NCI-H1048 (cell line): ENCODE results near the gene MYO18B.

Experiments used
- DNase-seq: peaks from one replicate; lab custom pipeline; 2025; lab: John Stamatoyannopoulos, UW

MYO18B gene

DNA sequence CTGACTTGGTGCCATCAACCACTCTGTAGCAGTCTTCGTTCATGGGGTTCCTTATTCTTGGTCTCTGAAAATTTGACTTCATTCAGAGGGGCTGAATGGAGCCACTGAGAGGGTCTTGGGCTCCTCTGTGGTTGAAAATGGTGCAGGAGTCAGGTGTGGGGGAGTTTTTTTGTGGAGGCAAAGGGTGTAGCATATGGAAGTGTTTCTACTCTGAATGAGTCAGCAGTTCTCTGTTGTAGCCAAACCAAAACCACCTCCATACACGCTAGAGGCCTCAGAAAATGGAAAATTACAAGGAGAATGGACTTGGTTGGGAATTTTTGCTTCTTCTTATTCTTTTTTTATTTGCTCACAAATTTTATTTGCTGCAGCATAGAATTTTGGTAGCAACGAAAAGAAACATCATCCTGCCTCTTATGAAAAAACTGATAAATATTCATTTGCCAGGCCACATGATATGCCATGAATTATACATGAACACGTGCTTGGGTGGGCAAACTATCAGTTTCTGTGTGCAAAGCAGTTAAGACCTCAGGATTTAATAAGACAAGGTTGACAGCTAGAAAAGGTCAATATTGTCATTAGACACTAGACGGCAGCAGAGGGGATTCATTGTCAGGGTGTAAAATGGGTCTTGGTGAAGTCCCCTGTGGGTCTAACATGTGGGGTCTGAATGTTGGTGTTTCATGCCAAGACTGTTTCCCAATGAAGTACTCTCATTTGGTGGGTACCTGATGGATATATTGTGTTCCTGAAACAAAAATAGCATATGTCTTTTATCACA is 111.7 kb downstream of the MYO18B start:
- no peak for DNase-seq

DNA sequence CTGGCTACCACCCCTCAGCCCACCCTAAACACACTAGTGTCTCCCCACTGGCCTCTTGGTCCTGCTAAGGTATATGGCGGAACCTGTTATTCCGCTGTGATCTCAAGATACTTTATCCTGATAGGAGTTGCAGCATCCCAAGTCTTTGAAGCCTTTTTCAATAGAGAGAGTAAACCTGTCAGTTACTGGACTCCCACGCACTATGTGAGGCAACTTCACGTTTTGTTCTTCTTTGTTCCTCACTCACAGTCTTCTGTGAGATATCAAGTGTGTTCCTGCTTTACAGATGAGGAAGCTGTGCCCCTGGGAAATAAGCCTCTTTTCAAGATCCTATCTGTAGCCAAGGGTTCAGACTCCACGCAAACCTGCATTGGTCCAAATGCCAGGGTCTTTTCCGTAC is 127.8 kb downstream of the MYO18B start:
- DNase-seq = no peak

GRCh38 chr22:25874327-25874726 is 132.3 kb downstream of the MYO18B start:
- no peak for DNase-seq

- DNase-seq = no peak
Observed at GRCh38 chr22:25875461-25875860, 133.5 kb downstream of the MYO18B start.

DNA sequence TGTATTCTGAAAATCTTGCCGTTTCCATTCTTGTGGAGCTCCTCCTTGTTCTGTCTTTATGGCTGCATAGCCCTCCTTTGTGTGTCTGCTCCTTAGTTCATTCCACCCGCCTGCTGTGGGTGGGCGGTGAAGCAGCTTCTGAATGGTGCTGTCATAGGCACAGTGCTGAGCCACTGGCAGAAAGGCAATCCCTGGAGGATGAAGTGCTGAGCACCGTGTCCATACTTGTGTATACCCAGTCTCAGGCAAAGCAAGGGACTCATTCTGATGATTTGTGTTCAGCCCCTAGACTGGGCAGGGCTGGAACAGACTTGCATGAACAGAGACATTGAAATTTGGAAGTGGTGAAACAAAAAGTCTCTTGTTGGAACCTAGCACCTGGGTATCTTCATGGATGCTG is 134.9 kb downstream of the MYO18B start:
- no peak for DNase-seq

- DNase-seq = no peak
Observed at GRCh38 chr22:25878933-25879332, 136.9 kb downstream of the MYO18B start.

GRCh38 chr22:25880524-25880923 is 138.5 kb downstream of the MYO18B start:
- no peak for DNase-seq

- no peak for DNase-seq
Observed at GRCh38 chr22:25881210-25881755, 139.3 kb downstream of the MYO18B start.

DNA sequence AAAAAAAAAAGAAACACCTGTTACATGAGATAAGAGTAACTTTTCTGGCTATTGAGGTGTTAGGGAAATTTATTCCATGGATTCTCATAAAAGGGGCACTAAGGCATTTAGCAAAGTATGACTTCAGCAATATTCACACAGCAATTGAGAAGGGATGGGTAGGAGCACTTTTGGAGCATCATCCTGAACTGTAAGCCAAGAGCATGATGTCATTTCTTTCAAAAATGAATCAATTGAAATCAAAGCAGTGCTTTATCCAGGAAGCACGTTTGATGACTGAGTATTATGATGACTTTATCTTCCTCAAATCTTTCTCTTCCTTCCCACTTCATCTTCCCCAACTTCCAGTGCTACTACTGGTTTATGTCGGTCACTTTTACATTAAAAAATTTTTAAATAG is 140.4 kb downstream of the MYO18B start:
- no peak for DNase-seq

DNA sequence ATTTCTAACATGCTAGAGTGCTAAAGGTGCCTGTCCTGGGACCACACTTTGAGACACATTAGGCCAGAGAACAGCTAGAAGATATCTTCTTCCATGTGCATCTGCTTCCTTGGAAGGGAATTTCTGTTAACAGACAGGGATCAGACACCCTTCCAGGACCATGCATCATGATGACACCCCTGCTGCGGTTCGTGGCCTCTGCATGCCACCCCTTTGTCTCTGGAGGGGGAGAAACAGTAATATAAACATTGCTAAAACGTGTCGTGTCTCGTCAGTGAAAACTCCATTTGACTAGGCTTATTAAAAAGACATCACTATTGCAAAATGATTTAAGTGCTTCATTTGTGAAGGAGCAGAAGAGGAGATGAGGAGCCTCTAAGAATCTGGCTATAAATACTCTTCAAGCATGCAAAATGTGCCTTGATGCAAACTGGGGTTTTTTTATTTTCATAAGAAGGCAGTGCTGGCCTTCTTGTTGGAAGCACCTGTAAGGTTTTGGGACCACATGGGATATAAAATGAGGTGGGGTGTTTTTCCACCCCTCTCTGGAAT is 141.6 kb downstream of the MYO18B start:
- DNase-seq = no peak

DNA sequence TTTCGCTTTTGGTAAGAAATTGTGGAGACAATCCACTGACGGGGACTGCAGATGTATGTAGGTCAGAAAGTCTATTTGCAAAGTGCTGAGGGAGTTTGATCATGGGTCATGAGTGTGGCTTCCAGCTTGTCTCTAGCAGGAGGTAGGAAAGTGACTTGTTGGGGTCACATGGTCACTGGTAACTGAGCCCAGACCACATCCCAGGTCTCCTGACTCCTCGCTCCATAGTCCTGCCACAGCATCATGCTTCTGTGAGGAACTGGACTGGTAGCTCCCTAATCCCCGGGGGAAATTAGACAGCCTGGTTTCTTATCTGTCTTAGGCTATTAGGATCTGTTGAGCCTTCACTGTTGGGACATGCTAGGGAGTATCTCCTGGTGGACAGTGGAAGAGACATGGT is 142.1 kb downstream of the MYO18B start:
- no peak for DNase-seq

DNA sequence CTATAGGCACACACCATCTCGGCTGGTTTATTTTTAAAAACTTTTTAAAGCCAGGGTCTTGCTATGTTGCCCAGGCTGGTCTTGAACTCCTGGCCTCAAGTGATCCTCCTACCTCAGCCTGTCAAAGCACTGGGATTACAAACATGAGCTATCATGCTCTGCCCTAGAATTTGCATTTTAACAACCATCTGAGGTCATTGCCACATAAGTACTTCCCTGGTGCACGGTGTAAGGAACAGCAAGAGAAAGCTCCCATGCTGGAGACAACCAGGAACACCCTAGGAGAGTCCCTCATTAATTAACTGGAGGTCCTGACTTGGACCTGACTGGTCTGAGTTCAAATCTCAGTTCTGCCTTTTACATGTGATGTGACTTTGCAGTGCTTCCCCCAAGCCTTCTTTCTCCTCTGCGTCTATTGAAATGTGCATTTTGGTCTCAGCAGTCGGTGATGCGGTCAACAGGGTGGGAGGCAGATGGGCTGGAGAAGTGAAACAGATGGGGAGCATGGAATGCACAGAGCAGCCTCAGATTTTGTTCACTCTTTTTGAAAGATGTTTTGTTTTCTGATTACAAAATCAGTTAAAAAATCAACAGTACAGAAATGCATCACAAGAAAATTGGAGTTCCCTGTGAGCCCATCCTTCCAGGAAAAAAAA is 146.5 kb downstream of the MYO18B start:
- no peak for DNase-seq

DNA sequence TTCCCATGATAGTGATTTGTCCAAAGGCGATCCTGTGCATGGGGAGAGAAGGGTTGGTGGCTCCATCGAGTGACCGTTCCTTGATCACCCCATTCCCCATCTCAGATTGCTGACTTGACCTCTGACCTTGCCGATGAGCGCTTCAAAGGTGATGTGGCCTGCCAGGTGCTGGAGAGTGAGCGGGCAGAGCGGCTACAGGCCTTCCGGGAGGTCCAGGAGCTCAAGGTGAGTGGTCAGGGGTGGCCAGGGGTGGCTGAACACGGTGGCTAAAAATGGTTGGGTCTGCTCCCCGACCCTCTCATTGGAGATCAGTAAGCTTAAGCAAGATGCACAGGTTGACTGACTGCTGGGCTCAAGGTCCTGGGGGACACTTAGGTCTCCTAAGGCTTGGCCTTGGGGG is 148.7 kb downstream of the MYO18B start:
- no peak for DNase-seq

- no peak for DNase-seq
Observed at GRCh38 chr22:25892678-25893077, 150.7 kb downstream of the MYO18B start.

GRCh38 chr22:25895678-25896077 is 153.7 kb downstream of the MYO18B start:
- no peak for DNase-seq

- no peak for DNase-seq
Observed at GRCh38 chr22:25896098-25896497, 154.1 kb downstream of the MYO18B start.

- no peak for DNase-seq
Observed at GRCh38 chr22:25896592-25896991, 154.6 kb downstream of the MYO18B start.

GRCh38 chr22:25898707-25899365 is 156.8 kb downstream of the MYO18B start:
- DNase-seq = no peak

DNA sequence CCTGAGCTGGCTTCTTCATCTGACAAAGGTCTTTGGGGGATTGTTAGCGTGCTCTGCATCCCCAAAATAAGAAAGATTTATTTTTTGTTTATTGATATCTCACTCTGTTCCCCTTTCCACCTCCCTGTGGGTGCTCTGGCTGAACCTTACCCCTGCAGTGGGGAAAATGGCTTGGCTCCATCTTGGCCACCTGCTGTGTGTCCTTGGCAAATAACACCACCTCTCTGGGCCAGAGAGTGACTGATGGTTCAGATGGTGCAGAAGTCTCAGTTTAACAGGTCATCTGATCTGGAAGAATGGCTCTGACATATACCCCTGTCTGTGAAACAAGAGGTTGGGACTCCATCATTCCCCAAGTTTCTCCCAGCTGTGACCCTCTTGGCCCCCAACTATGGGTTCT is 157.6 kb downstream of the MYO18B start:
- no peak for DNase-seq

DNA sequence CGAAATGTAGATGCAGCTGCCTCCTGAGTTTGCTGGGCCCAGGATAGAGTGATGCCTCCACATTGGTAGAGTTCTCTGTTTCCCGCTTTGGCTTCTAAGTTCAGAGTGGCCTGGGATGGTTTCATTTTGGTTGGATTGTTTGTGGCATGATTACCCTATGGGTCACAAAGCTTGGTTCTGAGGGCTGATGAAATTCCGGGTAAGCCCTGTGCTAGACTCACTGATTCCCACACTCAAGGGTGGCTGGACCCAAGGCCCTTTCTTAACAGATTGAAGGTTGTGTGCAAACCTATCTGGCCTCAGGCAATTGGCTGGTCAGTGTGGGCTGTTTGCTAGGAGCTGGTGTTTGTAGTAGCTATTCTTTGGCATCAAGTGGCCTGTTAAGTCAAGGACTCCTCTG is 158.4 kb downstream of the MYO18B start:
- no peak for DNase-seq

- DNase-seq = no peak
Observed at GRCh38 chr22:25900880-25901279, 158.9 kb downstream of the MYO18B start.

GRCh38 chr22:25902402-25902801 is 160.4 kb downstream of the MYO18B start:
- DNase-seq = no peak

DNA sequence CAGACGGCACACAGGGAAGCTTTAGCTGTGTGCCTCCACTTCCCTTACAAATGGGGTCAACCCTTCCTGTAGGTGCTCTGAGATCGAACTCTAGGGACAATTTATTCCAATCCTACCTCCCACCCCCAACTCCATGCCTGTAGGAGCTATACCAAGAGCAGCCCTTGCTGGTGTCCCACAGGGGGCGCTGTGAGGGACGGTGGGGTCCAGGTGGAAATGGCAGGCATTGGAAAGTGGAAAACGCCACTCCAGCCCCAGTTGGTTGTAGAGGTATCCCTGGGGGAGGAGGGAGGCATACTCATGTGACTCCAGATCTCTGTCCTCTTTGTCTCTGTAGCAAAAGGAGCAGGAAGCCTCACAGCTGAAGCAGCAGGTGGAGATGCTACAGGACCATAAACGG is 161.3 kb downstream of the MYO18B start:
- DNase-seq = no peak
